Measurements from ENCODE around the gene BIRC6. TPM values are rescaled to one million over a fixed set of nuclear protein-coding genes. Genes with fewer than 3 reads are reported as not detected.

Gene BIRC6
- polyA plus RNA-seq, 1 donor (not counting 4 experiments of a cell fraction or from before 2014, with no cell fraction given), result 57.0 TPM

DNA sequence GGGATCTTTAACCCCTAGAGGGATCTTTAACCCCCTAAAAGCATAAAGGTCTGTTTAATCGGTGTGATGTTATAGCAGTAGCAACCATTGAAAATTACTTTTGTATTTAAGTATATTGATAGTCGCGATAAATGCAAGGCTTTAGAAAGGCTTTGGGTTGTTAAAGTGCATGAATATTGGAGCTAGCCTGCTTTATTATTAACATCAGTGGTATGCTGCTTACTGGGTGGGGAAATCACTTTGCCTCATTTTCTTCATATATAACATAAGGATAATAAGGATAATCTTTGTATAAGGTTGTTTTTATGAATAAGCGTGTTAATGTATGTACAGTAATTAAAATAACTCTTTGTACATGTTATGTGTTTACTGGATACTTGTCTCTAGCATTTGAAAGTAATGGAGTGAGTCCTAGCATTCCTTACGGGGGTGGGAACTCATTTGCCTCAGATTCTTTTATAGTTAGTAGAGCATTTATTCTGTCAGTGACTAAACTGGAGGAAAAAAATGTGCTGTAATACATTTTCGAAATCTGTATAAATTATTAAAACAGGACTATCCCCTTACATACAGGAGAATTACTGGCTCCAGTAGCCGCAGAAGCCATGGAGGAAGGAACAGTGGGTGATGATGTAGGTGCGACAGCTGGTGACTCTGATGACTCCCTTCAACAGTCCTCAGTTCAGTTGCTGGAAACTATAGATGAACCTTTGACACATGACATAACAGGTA is 122.2 kb downstream of the BIRC6 start:
- Histone ChIP-seq H3K27me3 (ENCODE audit: control insufficient read depth, extremely low read depth, insufficient read depth, low read length) (no peaks in the 10 kb centered on the region), H3K4me3 (ENCODE audit: control insufficient read depth in 2 of 3, extremely low read depth in 1 of 3, insufficient read depth in 2 of 3, low read depth in 1 of 3, low read length in 3 of 3) (no peak overlapping the region), H3K79me2 (ENCODE audit: control insufficient read depth, insufficient read depth, low read length) (no peaks in the 10 kb centered on the region), H3K4me2 (ENCODE audit: control insufficient read depth, extremely low read depth, insufficient read depth, low read depth, low read length) (no peak overlapping the region), H3K36me3 (ENCODE audit: control insufficient read depth in 2 of 2, extremely low read depth in 1 of 2, insufficient read depth in 2 of 2, low read length in 2 of 2) (peaks cover 12 to 21% of the 10 kb centered on the region in 2 experiments), H3K4me1 (ENCODE audit: control insufficient read depth, extremely low read depth, insufficient read depth, low read length) (no peaks in the 10 kb centered on the region), H4K20me1 (ENCODE audit: control insufficient read depth, extremely low read depth, insufficient read depth, low read length) (no peaks in the 10 kb centered on the region), H3K9me3 (ENCODE audit: control insufficient read depth, low read depth, low read length) (no peaks in the 10 kb centered on the region), H3K27ac (ENCODE audit: control insufficient read depth, insufficient read depth, low read length) (no peak overlapping the region), H2AFZ (ENCODE audit: control insufficient read depth, low read length) (no peak overlapping the region), H3K9ac (ENCODE audit: control insufficient read depth, extremely low read depth, insufficient read depth, low read length) (no peak overlapping the region), H3K9me1 (ENCODE audit: control insufficient read depth, extremely low read depth, insufficient read depth, low read length) (no peaks in the 10 kb centered on the region)
- FAIRE-seq (no peak), DNase-seq (ENCODE audit: low read depth, low spot score) (no peak)
- dilution Hi-C loops (cut with MboI; ENCODE audit: extremely low pct_ligation_motif_present, low sequenced_read_pairs), result no loop called here
- TF ChIP-seq, protein P1, sequence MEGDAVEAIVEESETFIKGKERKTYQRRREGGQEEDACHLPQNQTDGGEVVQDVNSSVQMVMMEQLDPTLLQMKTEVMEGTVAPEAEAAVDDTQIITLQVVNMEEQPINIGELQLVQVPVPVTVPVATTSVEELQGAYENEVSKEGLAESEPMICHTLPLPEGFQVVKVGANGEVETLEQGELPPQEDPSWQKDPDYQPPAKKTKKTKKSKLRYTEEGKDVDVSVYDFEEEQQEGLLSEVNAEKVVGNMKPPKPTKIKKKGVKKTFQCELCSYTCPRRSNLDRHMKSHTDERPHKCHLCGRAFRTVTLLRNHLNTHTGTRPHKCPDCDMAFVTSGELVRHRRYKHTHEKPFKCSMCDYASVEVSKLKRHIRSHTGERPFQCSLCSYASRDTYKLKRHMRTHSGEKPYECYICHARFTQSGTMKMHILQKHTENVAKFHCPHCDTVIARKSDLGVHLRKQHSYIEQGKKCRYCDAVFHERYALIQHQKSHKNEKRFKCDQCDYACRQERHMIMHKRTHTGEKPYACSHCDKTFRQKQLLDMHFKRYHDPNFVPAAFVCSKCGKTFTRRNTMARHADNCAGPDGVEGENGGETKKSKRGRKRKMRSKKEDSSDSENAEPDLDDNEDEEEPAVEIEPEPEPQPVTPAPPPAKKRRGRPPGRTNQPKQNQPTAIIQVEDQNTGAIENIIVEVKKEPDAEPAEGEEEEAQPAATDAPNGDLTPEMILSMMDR (optimal IDR thresholded peaks at IDR 0.05 in 1 of 3, IDR thresholded peaks at IDR 0.05 in 1 of 3, conservative IDR thresholded peaks at IDR 0.05 in 1 of 3; ENCODE audit: extremely low read depth in 1 of 3, insufficient read depth in 2 of 3, low read length in 3 of 3), result no peak
- no peak for TF ChIP-seq EZH2 (IDR thresholded peaks at IDR 0.05; ENCODE audit: low read length)

DNA sequence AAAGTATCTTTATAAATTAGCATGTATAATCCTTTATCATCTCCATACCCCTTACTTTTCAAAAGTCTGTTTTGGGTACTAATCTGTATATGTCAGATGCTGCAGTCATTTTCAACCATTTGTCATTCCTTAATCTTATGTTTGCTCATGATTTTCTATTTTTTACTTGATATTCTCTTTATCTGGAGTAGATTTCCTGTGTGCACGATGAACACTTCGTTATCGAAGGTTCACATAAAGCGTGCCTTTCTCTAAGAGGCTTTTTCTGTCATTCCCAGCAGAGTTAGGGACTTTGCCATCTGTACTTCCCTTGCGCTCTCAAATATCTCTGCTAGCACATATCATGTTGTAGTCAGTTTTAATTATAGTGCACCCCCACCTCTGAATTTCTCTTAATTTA is 123.2 kb downstream of the BIRC6 start:
- no peak for DNase-seq (ENCODE audit: low read depth, low spot score)
- dilution Hi-C loops (cut with MboI; ENCODE audit: extremely low pct_ligation_motif_present, low sequenced_read_pairs), result no loop called here
- H3K36me3 ChIP-seq (ENCODE audit: control insufficient read depth in 2 of 2, extremely low read depth in 1 of 2, insufficient read depth in 2 of 2, low read length in 2 of 2), result peaks cover 12 to 21% of the 10 kb centered on the region in 2 experiments
- TF ChIP-seq, protein P1 (optimal IDR thresholded peaks at IDR 0.05 in 1 of 3, IDR thresholded peaks at IDR 0.05 in 1 of 3, conservative IDR thresholded peaks at IDR 0.05 in 1 of 3; ENCODE audit: extremely low read depth in 1 of 3, insufficient read depth in 2 of 3, low read length in 3 of 3), result no peak
- TF ChIP-seq EZH2 (IDR thresholded peaks at IDR 0.05; ENCODE audit: low read length), result no peak
- H3K27ac ChIP-seq (ENCODE audit: control insufficient read depth, insufficient read depth, low read length), result no peak overlapping the region
- no peaks in the 10 kb centered on the region for H3K9me1 ChIP-seq (ENCODE audit: control insufficient read depth, extremely low read depth, insufficient read depth, low read length)
- no peak for FAIRE-seq
- H3K4me2 ChIP-seq (ENCODE audit: control insufficient read depth, extremely low read depth, insufficient read depth, low read depth, low read length), result no peak overlapping the region
- H2AFZ ChIP-seq (ENCODE audit: control insufficient read depth, low read length), result no peak overlapping the region
- no peaks in the 10 kb centered on the region for H3K79me2 ChIP-seq (ENCODE audit: control insufficient read depth, insufficient read depth, low read length)
- H3K4me1 ChIP-seq (ENCODE audit: control insufficient read depth, extremely low read depth, insufficient read depth, low read length), result peaks cover 6% of the 10 kb centered on the region
- H3K9me3 ChIP-seq (ENCODE audit: control insufficient read depth, low read depth, low read length), result no peaks in the 10 kb centered on the region
- no peaks in the 10 kb centered on the region for H4K20me1 ChIP-seq (ENCODE audit: control insufficient read depth, extremely low read depth, insufficient read depth, low read length)
- no peak overlapping the region for H3K4me3 ChIP-seq (ENCODE audit: control insufficient read depth in 2 of 3, extremely low read depth in 1 of 3, insufficient read depth in 2 of 3, low read depth in 1 of 3, low read length in 3 of 3)
- no peak overlapping the region for H3K9ac ChIP-seq (ENCODE audit: control insufficient read depth, extremely low read depth, insufficient read depth, low read length)
- no peaks in the 10 kb centered on the region for H3K27me3 ChIP-seq (ENCODE audit: control insufficient read depth, extremely low read depth, insufficient read depth, low read length)
